Memory B cell (primary cell): ENCODE data around the gene SMC6.

Experiments used
- ATAC-seq: fragments of 150-1000 bp; cut with Tn5 transposase; 2 replicates; pipeline ENCODE4 v1.10.0; 2021; ENCODE audit warnings: low read depth, mild to moderate bottlenecking, moderate library complexity
- DNase-seq, 2 donors: peaks; one replicate each; pipeline ENCODE4 v3.0.0; 2022; ENCODE audit warnings: low spot score in 2 of 2
- H3K27ac Mint-ChIP-seq: one replicate; pipeline ENCODE4 v1.8.0; 2022; ENCODE audit warnings: mild to moderate bottlenecking, moderate library complexity, mixed read lengths
- H3K27me3 Mint-ChIP-seq: one replicate; pipeline ENCODE4 v1.8.0; 2022; ENCODE audit warnings: mixed read lengths
- H3K36me3 Mint-ChIP-seq: one replicate; pipeline ENCODE4 v1.8.0; 2022; ENCODE audit warnings: mild to moderate bottlenecking, mixed read lengths
- H3K4me1 Mint-ChIP-seq: one replicate; pipeline ENCODE4 v1.8.0; 2022; ENCODE audit warnings: mixed read lengths
- H3K4me3 Mint-ChIP-seq: one replicate; pipeline ENCODE4 v1.8.0; 2022; ENCODE audit warnings: mild to moderate bottlenecking, moderate library complexity, mixed read lengths
- H3K9me3 Mint-ChIP-seq: one replicate; pipeline ENCODE4 v1.8.0; 2022; ENCODE audit warnings: mixed read lengths

The SMC6 gene

GRCh38 chr2:17790536-17790935 lies 36.9 kb upstream of the SMC6 start:
- no peak overlapping the region for H3K4me3 Mint-ChIP-seq
- no peak overlapping the region for H3K27ac Mint-ChIP-seq
- no peak for ATAC-seq
- H3K9me3 Mint-ChIP-seq, result no peaks in the 10 kb centered on the region
- no peak for DNase-seq
- no peaks in the 10 kb centered on the region for H3K36me3 Mint-ChIP-seq
- peaks cover 6% of the 10 kb centered on the region for H3K4me1 Mint-ChIP-seq
- no peaks in the 10 kb centered on the region for H3K27me3 Mint-ChIP-seq

DNA sequence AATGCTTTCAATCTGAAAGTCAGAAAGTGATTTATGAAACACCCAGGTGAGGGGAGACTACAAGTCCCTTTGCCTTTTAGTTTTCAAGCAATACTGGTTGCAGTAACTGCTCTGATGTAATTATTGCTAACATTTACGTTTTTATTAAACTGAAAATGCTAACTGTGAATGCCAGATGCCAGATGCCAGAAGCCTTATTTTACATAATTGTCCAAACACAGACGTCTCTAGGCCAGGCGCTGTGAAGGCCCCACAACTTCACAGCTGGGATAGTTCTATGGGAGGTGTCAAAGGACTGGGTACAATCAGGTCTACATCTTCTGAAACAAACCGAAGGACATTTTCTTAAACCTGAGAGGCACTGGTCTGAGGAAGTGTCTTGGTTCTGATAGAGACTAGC lies 35.2 kb upstream of the SMC6 start:
- DNase-seq (no peak), ATAC-seq (no peak)
- H3K4me1 Mint-ChIP-seq, result peaks cover 6% of the 10 kb centered on the region
- no peak overlapping the region for H3K4me3 Mint-ChIP-seq
- no peaks in the 10 kb centered on the region for H3K27me3 Mint-ChIP-seq
- H3K36me3 Mint-ChIP-seq, result no peaks in the 10 kb centered on the region
- no peaks in the 10 kb centered on the region for H3K9me3 Mint-ChIP-seq
- peak overlapping the region; percentile 70 for H3K27ac Mint-ChIP-seq

- no peaks in the 10 kb centered on the region for H3K9me3 Mint-ChIP-seq
- peaks cover 4% of the 10 kb centered on the region for H3K4me1 Mint-ChIP-seq
- DNase-seq, result no peak
- H3K27me3 Mint-ChIP-seq, result no peaks in the 10 kb centered on the region
- H3K27ac Mint-ChIP-seq, result no peak overlapping the region
- peaks cover 3% of the 10 kb centered on the region for H3K36me3 Mint-ChIP-seq
- no peak for ATAC-seq
- H3K4me3 Mint-ChIP-seq, result no peak overlapping the region
Observed at GRCh38 chr2:17786727-17787126, 33.1 kb upstream of the SMC6 start.

GRCh38 chr2:17781482-17781881 lies 27.9 kb upstream of the SMC6 start:
- no peaks in the 10 kb centered on the region for H3K27me3 Mint-ChIP-seq
- H3K9me3 Mint-ChIP-seq, result no peaks in the 10 kb centered on the region
- DNase-seq (no peak), ATAC-seq (no peak)
- H3K4me1 Mint-ChIP-seq, result no peaks in the 10 kb centered on the region
- peaks cover 10% of the 10 kb centered on the region for H3K36me3 Mint-ChIP-seq
- no peak overlapping the region for H3K27ac Mint-ChIP-seq
- H3K4me3 Mint-ChIP-seq, result no peak overlapping the region

DNA sequence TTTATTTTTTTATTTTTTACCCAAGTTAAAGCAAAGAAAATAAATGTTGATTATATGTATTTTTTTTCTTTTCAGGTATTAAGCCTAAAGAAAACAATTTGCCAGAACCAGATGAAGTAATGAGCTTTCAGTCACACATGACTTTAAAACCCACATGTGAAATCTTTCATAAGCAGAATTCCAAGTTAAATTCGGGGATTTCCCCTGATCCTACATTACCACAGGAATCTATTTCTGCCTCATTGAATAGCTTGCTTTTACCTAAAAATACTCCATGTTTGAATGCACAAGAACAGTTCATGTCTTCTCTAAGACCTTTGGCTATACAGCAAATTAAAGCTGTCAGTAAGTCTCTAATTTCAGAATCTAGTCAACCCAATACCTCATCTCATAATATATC lies 26.9 kb upstream of the SMC6 start:
- no peak overlapping the region for H3K4me3 Mint-ChIP-seq
- DNase-seq (no peak), ATAC-seq (no peak)
- no peaks in the 10 kb centered on the region for H3K27me3 Mint-ChIP-seq
- H3K36me3 Mint-ChIP-seq, result peaks cover 10% of the 10 kb centered on the region
- H3K9me3 Mint-ChIP-seq, result no peaks in the 10 kb centered on the region
- H3K4me1 Mint-ChIP-seq, result no peaks in the 10 kb centered on the region
- H3K27ac Mint-ChIP-seq, result no peak overlapping the region

GRCh38 chr2:17772532-17772931 lies 18.9 kb upstream of the SMC6 start:
- H3K27ac Mint-ChIP-seq, result no peak overlapping the region
- H3K4me1 Mint-ChIP-seq, result no peaks in the 10 kb centered on the region
- DNase-seq (no peak), ATAC-seq (no peak)
- no peaks in the 10 kb centered on the region for H3K9me3 Mint-ChIP-seq
- peaks cover 19% of the 10 kb centered on the region for H3K36me3 Mint-ChIP-seq
- no peaks in the 10 kb centered on the region for H3K27me3 Mint-ChIP-seq
- no peak overlapping the region for H3K4me3 Mint-ChIP-seq

GRCh38 chr2:17771956-17772355 lies 18.3 kb upstream of the SMC6 start:
- Mint-ChIP-seq H3K27me3 (no peaks in the 10 kb centered on the region), H3K27ac (no peak overlapping the region), H3K4me1 (no peaks in the 10 kb centered on the region), H3K36me3 (peaks cover 19% of the 10 kb centered on the region), H3K4me3 (no peak overlapping the region), H3K9me3 (no peaks in the 10 kb centered on the region)
- no peak for ATAC-seq
- no peak for DNase-seq

DNA sequence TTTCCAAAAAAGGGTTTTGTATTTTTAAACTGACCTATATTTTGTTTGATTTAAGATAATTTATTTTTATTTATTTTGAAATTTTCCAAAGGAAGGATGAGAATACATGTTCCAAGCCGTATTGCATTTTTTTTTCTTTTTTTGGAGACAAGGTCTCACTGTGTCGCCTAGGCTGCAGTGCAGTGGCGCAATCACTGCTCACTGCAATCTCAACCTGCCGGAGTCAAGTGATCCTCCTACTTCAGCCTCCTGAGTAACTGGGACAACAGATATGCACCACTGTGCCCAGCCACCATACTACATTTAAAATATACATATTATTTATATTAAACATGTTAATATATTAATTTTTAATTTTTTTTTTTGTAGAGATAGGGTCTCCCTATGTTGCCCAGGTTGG lies 15.3 kb upstream of the SMC6 start:
- H3K36me3 Mint-ChIP-seq, result peaks cover 17% of the 10 kb centered on the region
- no peaks in the 10 kb centered on the region for H3K9me3 Mint-ChIP-seq
- no peak for ATAC-seq
- H3K4me3 Mint-ChIP-seq, result no peak overlapping the region
- no peak overlapping the region for H3K27ac Mint-ChIP-seq
- DNase-seq, result no peak
- H3K4me1 Mint-ChIP-seq, result no peaks in the 10 kb centered on the region
- H3K27me3 Mint-ChIP-seq, result no peaks in the 10 kb centered on the region

DNA sequence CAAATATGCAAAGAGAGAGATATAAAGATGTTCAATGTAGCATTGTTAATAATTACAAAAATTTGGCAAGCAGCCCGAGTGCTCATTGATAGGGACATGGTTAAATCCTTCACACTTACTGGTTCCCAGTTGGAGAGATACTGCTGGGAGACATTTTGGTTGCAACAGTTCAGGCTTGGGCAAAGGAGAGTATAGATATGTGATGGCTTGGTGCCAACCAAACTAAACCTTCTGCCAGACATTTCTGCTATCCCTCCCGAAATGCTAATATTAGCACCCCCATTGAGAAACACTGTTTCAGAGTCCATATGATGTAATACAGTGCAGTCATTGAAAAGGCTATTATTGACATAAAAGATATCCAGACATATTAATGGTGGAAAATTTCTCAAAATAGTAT lies 11.8 kb upstream of the SMC6 start:
- peaks cover 24% of the 10 kb centered on the region for H3K36me3 Mint-ChIP-seq
- H3K4me3 Mint-ChIP-seq, result no peak overlapping the region
- H3K27me3 Mint-ChIP-seq, result no peaks in the 10 kb centered on the region
- no peak overlapping the region for H3K27ac Mint-ChIP-seq
- no peaks in the 10 kb centered on the region for H3K4me1 Mint-ChIP-seq
- no peaks in the 10 kb centered on the region for H3K9me3 Mint-ChIP-seq
- ATAC-seq (no peak), DNase-seq (no peak)

DNA sequence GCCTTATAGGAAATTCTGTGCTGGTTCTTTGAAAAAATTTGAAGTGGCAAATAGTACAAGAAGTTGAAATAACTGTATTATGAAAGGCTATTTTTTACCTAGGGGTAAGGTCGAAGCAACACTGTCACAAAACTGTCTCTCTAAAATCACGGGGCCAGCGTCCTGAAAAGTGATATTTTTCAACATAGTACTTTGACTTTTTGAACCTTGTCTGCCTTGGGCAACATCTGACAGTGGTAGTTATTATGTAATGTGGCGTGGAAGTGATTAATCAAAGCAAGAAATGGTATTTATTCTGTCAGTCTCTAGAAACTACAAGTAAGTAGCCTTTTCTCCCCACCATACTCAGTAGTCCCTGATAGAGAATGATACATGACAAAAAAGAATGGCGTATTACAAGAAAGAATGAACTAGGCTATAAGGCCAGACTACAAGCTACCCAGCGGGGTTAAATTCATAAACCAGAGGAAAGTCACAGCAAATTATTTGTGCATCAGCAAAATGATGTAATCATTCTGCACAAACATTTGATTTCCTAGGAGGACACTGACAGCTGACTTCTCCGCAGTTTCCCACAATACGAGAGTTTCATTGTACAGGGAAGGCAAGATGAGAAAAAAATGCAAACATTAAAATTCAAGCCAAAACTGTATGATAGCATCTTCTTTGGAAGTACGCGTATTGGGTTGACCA lies 10.2 kb upstream of the SMC6 start:
- Mint-ChIP-seq H3K27me3 (no peaks in the 10 kb centered on the region), H3K4me1 (no peaks in the 10 kb centered on the region), H3K4me3 (no peak overlapping the region), H3K9me3 (no peaks in the 10 kb centered on the region), H3K27ac (no peak overlapping the region), H3K36me3 (peaks cover 25% of the 10 kb centered on the region)
- DNase-seq, result no peak
- ATAC-seq, result no peak

DNA sequence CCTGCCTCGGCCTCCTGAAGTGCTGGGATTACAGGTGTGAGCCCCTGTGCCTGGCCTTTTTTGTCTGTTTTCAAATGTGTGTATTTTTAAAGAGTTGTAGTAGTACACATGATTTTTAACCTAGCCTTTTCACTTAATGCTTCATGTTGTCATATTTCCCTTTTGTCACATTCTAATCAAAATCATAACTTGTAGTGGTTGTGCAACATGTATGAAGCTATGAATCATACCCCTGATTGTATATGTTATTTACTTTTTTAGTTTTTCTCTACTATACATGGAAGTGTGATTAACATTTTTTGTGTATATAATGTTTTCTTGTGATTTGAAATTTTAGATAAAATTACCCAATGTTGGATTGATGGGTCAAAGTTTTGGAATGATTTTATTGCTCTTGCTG lies 8.8 kb upstream of the SMC6 start:
- no peak for ATAC-seq
- H3K27me3 Mint-ChIP-seq, result no peaks in the 10 kb centered on the region
- H3K36me3 Mint-ChIP-seq, result peaks cover 19% of the 10 kb centered on the region
- peaks cover 4% of the 10 kb centered on the region for H3K4me1 Mint-ChIP-seq
- no peaks in the 10 kb centered on the region for H3K9me3 Mint-ChIP-seq
- no peak for DNase-seq
- no peak overlapping the region for H3K4me3 Mint-ChIP-seq
- no peak overlapping the region for H3K27ac Mint-ChIP-seq

- Mint-ChIP-seq H3K4me1 (peaks cover 12% of the 10 kb centered on the region), H3K9me3 (no peaks in the 10 kb centered on the region), H3K27me3 (no peaks in the 10 kb centered on the region), H3K36me3 (peaks cover 17% of the 10 kb centered on the region), H3K27ac (no peak overlapping the region), H3K4me3 (no peak overlapping the region)
- ATAC-seq (no peak), DNase-seq (no peak)
Observed at GRCh38 chr2:17759805-17760204, 6.2 kb upstream of the SMC6 start.

DNA sequence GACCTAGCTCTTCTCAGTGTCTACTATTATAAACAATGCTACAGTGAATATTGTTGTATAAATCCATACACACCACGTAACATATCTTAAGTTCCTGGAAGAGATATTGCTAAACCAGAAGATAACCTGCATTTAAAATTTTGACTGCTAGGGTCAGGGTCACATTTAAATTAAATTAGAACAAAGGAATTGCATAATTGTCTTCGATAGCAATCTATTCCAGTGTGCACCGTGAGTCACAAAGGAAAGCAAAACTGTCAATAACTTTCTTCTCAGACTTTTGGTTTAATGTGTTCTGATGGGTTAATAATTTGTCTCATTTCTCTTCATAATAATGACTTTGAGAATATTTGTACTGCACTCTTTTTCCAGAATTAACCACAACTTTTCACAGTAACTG lies 4.5 kb upstream of the SMC6 start:
- DNase-seq, result no peak
- Mint-ChIP-seq H3K4me3 (peak overlapping the region; percentile 24), H3K36me3 (peaks cover 8% of the 10 kb centered on the region), H3K4me1 (peaks cover 15% of the 10 kb centered on the region), H3K9me3 (no peaks in the 10 kb centered on the region), H3K27ac (no peak overlapping the region), H3K27me3 (no peaks in the 10 kb centered on the region)
- ATAC-seq, result no peak

DNA sequence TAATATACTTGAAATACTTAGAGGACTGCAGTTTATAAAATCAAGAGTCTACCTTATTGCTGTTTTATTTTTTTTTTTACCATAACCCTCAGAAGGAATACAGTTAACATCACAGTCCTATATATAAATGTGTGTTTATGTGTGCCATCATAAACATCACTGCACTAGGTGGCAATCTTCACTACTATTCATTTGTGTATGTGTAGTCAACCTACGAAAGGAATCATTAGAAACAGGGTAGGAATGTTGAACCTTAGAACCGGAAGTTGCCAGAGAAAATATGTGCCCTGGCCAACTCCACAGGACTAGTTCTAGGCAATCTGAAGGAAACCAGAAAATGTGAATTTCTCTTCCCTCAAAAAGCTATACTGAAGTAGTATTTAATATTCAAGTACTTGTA lies 3.7 kb upstream of the SMC6 start:
- DNase-seq (no peak), ATAC-seq (no peak)
- H3K9me3 Mint-ChIP-seq, result no peaks in the 10 kb centered on the region
- no peaks in the 10 kb centered on the region for H3K27me3 Mint-ChIP-seq
- no peak overlapping the region for H3K27ac Mint-ChIP-seq
- H3K4me1 Mint-ChIP-seq, result peaks cover 18% of the 10 kb centered on the region
- no peak overlapping the region for H3K4me3 Mint-ChIP-seq
- peaks cover 8% of the 10 kb centered on the region for H3K36me3 Mint-ChIP-seq

DNA sequence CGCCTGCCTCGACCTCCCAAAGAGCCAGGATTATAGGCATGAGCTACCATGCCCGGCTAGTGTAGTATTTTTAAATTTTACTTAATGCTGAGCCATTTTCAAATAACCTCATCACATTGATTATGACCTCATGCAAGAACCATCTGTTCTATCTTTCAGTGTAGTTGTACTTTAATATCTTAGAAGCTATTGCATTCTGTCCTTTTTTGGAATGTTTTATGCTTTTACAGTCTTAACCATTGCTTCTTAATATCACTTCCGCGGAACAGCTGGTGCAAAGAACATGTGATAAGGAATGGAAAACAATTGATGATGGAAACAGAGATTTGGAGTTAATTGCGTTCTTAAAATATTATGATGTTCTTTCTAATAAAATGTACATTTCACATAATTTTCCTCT lies 3.1 kb upstream of the SMC6 start:
- DNase-seq (no peak), ATAC-seq (no peak)
- peak overlapping the region; percentile 14 for H3K4me3 Mint-ChIP-seq
- no peaks in the 10 kb centered on the region for H3K9me3 Mint-ChIP-seq
- H3K4me1 Mint-ChIP-seq, result peaks cover 22% of the 10 kb centered on the region
- H3K27me3 Mint-ChIP-seq, result no peaks in the 10 kb centered on the region
- peaks cover 7% of the 10 kb centered on the region for H3K36me3 Mint-ChIP-seq
- no peak overlapping the region for H3K27ac Mint-ChIP-seq
